Ishikawa (cell line): Measurements from ENCODE around the gene TCF19.

Experiments
- EP300 ChIP-seq: IDR thresholded peaks from 2 replicates; pipeline ENCODE4 v1.6.1; 2012; ENCODE audit warnings: borderline replicate concordance
- RAD21 ChIP-seq: IDR thresholded peaks from 2 replicates; pipeline ENCODE4 v1.6.1; 2012; ENCODE audit warnings: low read depth
- TCF12 ChIP-seq: IDR thresholded peaks from 2 replicates; pipeline ENCODE4 v1.6.1; 2012; ENCODE audit warnings: low read depth
- TF ChIP-seq, protein P1 (sequence below): IDR thresholded peaks from 2 replicates; pipeline ENCODE4 v1.6.1; 2012

DNA sequence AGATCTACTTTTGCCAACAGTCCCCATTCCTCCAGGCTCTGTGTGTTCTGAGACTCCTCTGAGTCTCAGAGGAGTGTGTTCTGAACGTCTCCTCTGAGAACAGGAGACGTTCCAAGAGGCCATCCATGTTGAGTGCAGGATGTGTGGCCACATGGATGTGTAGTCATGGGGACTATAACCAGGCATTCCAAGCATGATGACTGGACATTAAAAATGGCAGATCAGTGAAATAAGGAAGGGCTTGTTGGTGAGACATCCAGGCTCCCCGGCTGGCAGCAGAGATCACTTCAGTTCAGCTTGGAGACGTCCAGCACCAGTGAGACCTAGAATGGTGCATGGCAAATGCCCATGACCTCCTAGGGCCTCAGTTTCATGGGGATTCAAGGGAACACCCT lies 46.4 kb downstream of the TCF19 start:
- TF ChIP-seq TCF12 = no peak
- no peak for TF ChIP-seq EP300
- TF ChIP-seq RAD21 = no peak
- TF ChIP-seq, protein P1, sequence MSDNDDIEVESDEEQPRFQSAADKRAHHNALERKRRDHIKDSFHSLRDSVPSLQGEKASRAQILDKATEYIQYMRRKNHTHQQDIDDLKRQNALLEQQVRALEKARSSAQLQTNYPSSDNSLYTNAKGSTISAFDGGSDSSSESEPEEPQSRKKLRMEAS = no peak
